ENCODE measurements around the gene CAT.

Gene CAT

GRCh38 chr11:34459507-34460162 is 20.9 kb downstream of the CAT start:
- DNase-seq (ENCODE audit: low read depth in 3 of 3), result no peak

- no peak for DNase-seq (ENCODE audit: low read depth in 3 of 3)
Measured at GRCh38 chr11:34460278-34460677, 21.5 kb downstream of the CAT start.

DNA sequence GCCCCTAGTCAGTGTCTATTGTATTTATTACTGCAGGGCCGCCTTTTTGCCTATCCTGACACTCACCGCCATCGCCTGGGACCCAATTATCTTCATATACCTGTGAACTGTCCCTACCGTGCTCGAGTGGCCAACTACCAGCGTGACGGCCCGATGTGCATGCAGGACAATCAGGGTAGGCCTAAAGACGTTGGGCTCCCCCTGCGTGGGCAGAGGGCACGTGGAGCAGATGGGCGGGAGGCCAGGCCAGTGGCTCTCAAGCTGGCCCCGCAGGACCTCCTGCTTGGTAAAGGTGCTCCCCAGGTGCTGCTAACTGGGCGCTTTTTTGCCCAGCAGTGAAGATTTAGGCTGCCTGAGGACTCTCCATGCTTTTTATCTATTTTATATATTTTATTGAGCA is 22.5 kb downstream of the CAT start:
- no peak for DNase-seq (ENCODE audit: low read depth in 3 of 3)

DNA sequence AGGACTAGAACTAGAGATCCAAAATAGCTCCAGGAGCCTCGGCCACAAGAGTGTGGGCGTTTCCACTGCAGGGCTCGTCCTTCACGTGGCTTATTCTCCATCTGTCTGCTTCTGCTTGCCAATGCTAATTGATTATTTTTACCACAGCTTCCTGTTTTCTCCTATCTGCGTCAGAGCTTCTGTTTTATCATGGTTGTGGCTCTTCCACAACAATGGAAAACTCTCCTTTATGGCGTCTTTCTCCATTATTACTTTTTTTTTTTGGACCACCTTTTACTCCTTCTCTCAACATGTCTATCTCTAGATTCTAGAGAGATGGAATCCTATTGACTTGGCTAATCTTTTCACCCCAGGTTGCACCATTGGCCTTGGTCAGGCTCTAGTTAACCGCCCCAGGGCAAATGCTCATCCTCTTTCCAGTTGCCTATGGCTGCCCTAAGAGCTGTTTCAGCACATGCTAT is 25.9 kb downstream of the CAT start:
- DNase-seq (ENCODE audit: low read depth in 3 of 3), result no peak

GRCh38 chr11:34466802-34467488 is 28.2 kb downstream of the CAT start:
- DNase-seq (ENCODE audit: low read depth in 3 of 3), result no peak

- peak in 2 of 3 donors; percentile 9 to 35 for DNase-seq (ENCODE audit: low read depth in 3 of 3)
Measured at GRCh38 chr11:34468209-34468841, 29.6 kb downstream of the CAT start.

DNA sequence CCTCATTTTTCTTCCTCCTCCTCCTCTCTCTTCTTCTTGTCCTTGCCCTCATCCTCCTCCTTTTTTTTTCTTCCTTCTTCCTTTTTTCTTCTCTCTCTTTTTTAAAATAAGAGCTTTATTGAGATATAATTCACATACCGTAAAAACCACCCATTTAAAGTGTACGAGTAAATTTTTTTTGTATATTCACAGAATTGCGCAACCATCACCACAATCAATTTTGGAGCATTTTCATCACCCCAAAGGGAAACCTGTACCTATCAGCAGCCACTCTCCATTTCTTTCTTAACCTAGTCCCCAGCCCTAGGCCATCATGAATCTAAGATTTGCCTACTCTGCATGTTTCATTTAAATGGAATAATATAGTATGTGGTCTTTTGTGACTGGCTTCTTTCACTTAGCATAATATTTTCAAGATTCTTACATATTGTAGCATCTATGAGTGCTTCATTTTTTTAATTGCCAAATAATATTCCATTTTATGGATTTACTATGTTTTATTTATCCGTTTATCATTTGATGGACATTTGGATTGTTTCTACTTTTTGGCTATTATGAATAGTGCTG is 35.0 kb downstream of the CAT start:
- DNase-seq (ENCODE audit: low read depth in 3 of 3), result no peak

DNA sequence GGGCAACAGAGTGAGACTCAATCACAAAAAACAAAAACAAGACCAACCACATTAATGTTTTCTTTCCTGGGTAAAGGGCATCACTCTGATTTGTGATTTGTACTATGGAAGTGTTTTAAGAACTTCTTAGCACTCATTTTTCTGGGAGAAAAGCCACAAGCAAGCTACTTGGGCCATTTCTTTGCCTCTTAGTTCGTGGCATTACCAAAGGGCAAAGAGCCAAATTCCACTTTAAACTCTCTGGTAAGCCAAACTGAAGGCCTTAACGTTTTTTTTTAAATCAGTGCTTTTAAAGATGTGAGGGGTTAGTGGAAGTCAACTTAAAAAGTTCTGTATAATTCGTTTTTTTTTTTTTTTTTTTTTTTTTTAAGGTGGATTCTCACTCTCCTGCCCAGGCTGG is 36.9 kb downstream of the CAT start:
- DNase-seq (ENCODE audit: low read depth in 3 of 3), result no peak

- DNase-seq (ENCODE audit: low read depth in 3 of 3), result no peak
Measured at GRCh38 chr11:34476849-34477248, 38.1 kb downstream of the CAT start.

- DNase-seq (ENCODE audit: low read depth in 3 of 3), result no peak
Measured at GRCh38 chr11:34478845-34479663, 40.3 kb downstream of the CAT start.

DNA sequence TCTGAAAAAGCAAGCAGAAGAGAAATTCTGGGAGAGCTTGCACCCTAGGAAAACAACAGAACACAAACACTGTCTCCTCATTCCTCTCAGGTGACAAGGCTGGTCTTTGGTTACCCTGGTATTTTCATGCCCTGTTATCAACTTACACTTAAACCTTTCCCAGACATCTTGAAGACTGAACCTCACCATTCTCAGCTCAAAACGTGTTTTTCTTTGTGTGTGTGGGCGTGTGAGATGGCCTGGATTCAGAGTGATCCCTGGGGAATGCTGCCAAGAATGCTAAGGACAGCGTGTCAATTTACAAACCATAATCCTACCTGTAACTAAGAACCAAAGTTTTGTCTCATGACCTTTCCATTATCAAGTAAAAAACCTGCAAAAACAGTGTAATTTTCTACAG is 41.6 kb downstream of the CAT start:
- DNase-seq (ENCODE audit: low read depth in 3 of 3), result no peak

DNA sequence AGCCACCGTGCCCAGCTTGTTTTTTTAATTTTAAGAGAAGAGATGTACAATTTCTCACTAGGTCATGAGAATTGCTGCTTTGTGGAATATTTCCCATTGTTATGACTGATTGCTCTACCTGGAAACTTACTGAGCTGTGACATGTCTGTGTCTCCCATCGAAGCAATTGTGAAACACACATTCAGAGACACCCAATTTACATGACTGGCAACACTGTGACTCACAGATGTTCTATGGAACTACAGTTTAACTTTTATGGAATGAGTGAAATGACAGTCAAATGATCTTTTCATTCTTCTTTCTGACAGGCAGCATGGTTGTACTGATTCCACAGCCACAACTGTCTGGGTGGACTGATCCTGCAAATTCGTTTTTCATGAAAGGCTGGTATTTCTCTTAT is 42.6 kb downstream of the CAT start:
- no peak for DNase-seq (ENCODE audit: low read depth in 3 of 3)

GRCh38 chr11:34483106-34483874 is 44.6 kb downstream of the CAT start:
- no peak for DNase-seq (ENCODE audit: low read depth in 3 of 3)

DNA sequence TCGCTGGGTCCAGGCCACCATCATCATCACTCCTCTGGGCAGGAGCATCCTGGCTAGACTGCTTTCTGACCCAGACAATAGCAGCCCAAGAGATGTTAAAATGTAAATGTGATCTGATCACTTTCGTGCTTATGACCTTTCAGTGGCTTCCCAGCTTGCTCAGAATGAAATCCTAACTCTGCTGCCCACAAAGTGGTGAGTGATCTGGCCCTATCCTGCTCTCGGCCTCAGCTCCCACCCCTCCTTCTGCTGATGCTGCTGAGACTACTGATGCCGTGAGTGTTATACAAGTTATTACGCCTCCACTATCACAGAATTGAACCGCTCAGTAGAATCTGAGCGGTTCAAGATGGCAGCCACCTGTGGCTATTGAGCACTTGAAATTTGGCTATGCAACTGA is 48.7 kb downstream of the CAT start:
- no peak for DNase-seq (ENCODE audit: low read depth in 3 of 3)

GRCh38 chr11:34488855-34489557 is 50.3 kb downstream of the CAT start:
- no peak for DNase-seq (ENCODE audit: low read depth in 3 of 3)

DNA sequence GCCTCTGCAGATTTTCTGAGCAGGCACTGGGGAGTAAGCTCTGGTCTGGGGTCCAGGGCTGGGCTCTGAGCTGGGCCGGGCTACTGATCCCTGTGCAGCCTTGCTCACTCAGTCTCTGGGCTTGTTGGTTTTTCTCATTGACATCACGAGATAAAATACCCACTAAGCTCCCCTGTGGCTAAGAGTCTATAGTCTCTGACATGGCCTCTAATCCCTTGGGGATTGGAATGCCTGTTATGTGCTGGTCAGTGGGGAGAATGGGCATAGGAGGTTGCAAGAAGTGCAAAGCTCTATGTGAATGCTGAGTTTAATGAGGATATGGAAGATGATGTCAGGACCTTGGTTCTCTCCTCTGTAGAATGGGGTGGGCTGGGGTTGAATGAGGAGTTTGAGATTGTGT is 51.6 kb downstream of the CAT start:
- no peak for DNase-seq (ENCODE audit: low read depth in 3 of 3)

- peak in 2 of 3 donors; percentile 7 to 26 for DNase-seq (ENCODE audit: low read depth in 3 of 3)
Measured at GRCh38 chr11:34492806-34493414, 54.2 kb downstream of the CAT start.

DNA sequence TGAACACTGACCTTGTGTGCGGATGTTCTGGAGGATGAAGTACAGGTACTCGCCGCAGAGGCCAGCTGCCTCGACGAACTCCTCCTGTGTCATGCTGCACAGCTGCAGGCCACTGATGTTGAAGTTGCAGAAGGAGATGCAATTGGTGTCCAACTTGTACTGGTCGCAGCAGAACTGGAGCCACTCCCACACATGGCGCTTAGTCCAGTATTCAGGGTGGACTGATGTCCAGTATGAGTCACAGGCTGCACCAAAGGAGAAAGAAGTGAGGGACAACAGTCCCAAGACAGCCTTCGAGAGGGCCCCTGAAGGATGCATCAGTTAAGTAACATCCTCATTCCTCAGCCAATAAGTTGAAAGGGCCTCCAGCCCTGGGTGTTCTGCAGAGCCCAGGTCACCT is 54.7 kb downstream of the CAT start:
- no peak for DNase-seq (ENCODE audit: low read depth in 3 of 3)

- DNase-seq (ENCODE audit: low read depth in 3 of 3), result no peak
Measured at GRCh38 chr11:34493926-34494595, 55.3 kb downstream of the CAT start.

Data from stimulated activated CD4-positive, alpha-beta T cell treated with anti-CD3 and anti-CD28 coated beads, TNF-alpha, amount 100 ng/mL, for 48 hours (primary cell).